ENCODE results near the gene CNP. TPM values are rescaled to one million over a fixed set of nuclear protein-coding genes. Genes with fewer than 3 reads are reported as not detected.

CNP gene
- total RNA-seq, 1 experiment from 2014 or later: 51.2 TPM

DNA sequence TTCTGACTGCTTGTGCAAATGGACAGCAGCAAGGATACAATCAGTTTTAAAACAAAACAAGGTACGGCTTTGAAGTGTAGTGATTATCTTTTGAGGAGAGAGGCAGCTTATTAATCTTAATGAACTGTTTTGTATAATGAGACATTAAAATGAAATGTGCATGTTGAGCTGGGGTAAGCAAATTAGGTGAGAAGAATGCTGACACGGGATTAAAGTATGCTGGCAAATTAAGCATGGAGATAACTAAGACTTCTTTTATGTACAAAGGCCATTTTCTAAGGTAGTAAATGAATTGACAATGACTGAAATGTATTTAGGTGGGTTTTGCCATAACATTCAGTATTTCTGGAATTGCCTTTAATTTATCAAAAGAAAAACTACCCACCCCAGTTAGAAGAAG lies 31.9 kb downstream of the CNP start:
- H3K36me3 ChIP-seq (ENCODE audit: control insufficient read depth in 1 of 2, insufficient read depth in 2 of 2, low read length in 2 of 2): peaks cover 38 to 50% of the 10 kb centered on the region in 2 experiments
- no TSS peak for BruUV-seq (replicated peaks)
- peaks cover 20 to 40% of the 10 kb centered on the region in 2 experiments for H3K4me1 ChIP-seq (ENCODE audit: control insufficient read depth in 1 of 2, insufficient read depth in 2 of 2, low read length in 2 of 2)
- H3K79me2 ChIP-seq (ENCODE audit: insufficient read depth, low read length): peaks cover 52% of the 10 kb centered on the region
- intact Hi-C loops (cut with micrococcal nuclease): no loop called here
- no peak overlapping the region for H3K27ac ChIP-seq (ENCODE audit: low read depth, low read length)
- no peak overlapping the region for H3K9ac ChIP-seq (ENCODE audit: low read length)
- H3K9me2 ChIP-seq (ENCODE audit: insufficient read depth): no peaks in the 10 kb centered on the region
- H3K4me3 ChIP-seq (replicated peaks in 1 of 2; ENCODE audit: low read depth in 1 of 2, low read length in 2 of 2): no peak overlapping the region
- peaks cover 30% of the 10 kb centered on the region; the same call in 1 of the 2 replicates for H4K20me1 ChIP-seq (ENCODE audit: insufficient read depth)
- no peaks in the 10 kb centered on the region for H3K9me3 ChIP-seq (ENCODE audit: control insufficient read depth in 1 of 2, insufficient read depth in 1 of 2, low read depth in 1 of 2, low read length in 2 of 2)
- RAD21 ChIA-PET (ENCODE audit: low non-redundant PET in 1 of 2, low total read pairs in 2 of 2, uncharacterized antibody in 2 of 2, unreplicated experiment in 2 of 2): no interaction called here
- ATAC-seq: no peak
- no peak overlapping the region for H2AFZ ChIP-seq (ENCODE audit: low read depth, low read length, poor library complexity, severe bottlenecking)
- no peak for DNase-seq (ENCODE audit: low read depth, low spot score)
- POLR2A ChIA-PET: interaction anchor here (1.1 kb wide), 1 partner anchor 425 kb away, joined by 3 read pairs; the partner anchor contains the start of gene CAVIN1
- H3K4me2 ChIP-seq (ENCODE audit: low read length): no peak overlapping the region
- H3K27me3 ChIP-seq (ENCODE audit: insufficient read depth, low read length): no peaks in the 10 kb centered on the region
- TF ChIP-seq CEBPB (IDR thresholded peaks at IDR 0.05; ENCODE audit: low read depth) (no peak), EZH2 (IDR thresholded peaks at IDR 0.05) (no peak), RAD21 (IDR thresholded peaks at IDR 0.05; ENCODE audit: low read depth) (no peak), YY1 (IDR thresholded peaks at IDR 0.05; ENCODE audit: extremely low read depth, insufficient replicate concordance, low read depth, low read length) (no peak), SRF (IDR thresholded peaks at IDR 0.05; ENCODE audit: low read depth) (no peak), EZH2phosphoT487 (IDR thresholded peaks at IDR 0.05; ENCODE audit: borderline replicate concordance) (no peak), JUND (IDR thresholded peaks at IDR 0.05) (no peak), SP1 (IDR thresholded peaks at IDR 0.05; ENCODE audit: low read depth) (no peak), FOSL1 (IDR thresholded peaks at IDR 0.05; ENCODE audit: low read depth) (no peak), EGR1 (IDR thresholded peaks at IDR 0.05; ENCODE audit: low read depth) (no peak), POLR2AphosphoS5 (IDR thresholded peaks at IDR 0.05; ENCODE audit: low read depth, low read length) (no peak), SIN3A (IDR thresholded peaks at IDR 0.05; ENCODE audit: low read depth) (no peak), TCF7L2 (IDR thresholded peaks at IDR 0.05; ENCODE audit: borderline replicate concordance, extremely low read depth, insufficient read depth, insufficient read length) (no peak), ZNF274 (IDR thresholded peaks at IDR 0.05; ENCODE audit: low read depth, low read length) (no peak), POLR2A (IDR thresholded peaks at IDR 0.05; ENCODE audit: borderline replicate concordance, extremely low read depth, insufficient read depth, insufficient read length) (no peak)
- TF ChIP-seq, protein P1, sequence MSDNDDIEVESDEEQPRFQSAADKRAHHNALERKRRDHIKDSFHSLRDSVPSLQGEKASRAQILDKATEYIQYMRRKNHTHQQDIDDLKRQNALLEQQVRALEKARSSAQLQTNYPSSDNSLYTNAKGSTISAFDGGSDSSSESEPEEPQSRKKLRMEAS (IDR thresholded peaks at IDR 0.05): no peak
- TF ChIP-seq, protein P2, sequence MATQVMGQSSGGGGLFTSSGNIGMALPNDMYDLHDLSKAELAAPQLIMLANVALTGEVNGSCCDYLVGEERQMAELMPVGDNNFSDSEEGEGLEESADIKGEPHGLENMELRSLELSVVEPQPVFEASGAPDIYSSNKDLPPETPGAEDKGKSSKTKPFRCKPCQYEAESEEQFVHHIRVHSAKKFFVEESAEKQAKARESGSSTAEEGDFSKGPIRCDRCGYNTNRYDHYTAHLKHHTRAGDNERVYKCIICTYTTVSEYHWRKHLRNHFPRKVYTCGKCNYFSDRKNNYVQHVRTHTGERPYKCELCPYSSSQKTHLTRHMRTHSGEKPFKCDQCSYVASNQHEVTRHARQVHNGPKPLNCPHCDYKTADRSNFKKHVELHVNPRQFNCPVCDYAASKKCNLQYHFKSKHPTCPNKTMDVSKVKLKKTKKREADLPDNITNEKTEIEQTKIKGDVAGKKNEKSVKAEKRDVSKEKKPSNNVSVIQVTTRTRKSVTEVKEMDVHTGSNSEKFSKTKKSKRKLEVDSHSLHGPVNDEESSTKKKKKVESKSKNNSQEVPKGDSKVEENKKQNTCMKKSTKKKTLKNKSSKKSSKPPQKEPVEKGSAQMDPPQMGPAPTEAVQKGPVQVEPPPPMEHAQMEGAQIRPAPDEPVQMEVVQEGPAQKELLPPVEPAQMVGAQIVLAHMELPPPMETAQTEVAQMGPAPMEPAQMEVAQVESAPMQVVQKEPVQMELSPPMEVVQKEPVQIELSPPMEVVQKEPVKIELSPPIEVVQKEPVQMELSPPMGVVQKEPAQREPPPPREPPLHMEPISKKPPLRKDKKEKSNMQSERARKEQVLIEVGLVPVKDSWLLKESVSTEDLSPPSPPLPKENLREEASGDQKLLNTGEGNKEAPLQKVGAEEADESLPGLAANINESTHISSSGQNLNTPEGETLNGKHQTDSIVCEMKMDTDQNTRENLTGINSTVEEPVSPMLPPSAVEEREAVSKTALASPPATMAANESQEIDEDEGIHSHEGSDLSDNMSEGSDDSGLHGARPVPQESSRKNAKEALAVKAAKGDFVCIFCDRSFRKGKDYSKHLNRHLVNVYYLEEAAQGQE (IDR thresholded peaks at IDR 0.05; ENCODE audit: low read depth): no peak
- TF ChIP-seq, protein P3, sequence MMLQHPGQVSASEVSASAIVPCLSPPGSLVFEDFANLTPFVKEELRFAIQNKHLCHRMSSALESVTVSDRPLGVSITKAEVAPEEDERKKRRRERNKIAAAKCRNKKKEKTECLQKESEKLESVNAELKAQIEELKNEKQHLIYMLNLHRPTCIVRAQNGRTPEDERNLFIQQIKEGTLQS (IDR thresholded peaks at IDR 0.05): no peak
- TF ChIP-seq, protein P4, sequence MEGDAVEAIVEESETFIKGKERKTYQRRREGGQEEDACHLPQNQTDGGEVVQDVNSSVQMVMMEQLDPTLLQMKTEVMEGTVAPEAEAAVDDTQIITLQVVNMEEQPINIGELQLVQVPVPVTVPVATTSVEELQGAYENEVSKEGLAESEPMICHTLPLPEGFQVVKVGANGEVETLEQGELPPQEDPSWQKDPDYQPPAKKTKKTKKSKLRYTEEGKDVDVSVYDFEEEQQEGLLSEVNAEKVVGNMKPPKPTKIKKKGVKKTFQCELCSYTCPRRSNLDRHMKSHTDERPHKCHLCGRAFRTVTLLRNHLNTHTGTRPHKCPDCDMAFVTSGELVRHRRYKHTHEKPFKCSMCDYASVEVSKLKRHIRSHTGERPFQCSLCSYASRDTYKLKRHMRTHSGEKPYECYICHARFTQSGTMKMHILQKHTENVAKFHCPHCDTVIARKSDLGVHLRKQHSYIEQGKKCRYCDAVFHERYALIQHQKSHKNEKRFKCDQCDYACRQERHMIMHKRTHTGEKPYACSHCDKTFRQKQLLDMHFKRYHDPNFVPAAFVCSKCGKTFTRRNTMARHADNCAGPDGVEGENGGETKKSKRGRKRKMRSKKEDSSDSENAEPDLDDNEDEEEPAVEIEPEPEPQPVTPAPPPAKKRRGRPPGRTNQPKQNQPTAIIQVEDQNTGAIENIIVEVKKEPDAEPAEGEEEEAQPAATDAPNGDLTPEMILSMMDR (IDR thresholded peaks at IDR 0.05 in 2 of 3, conservative IDR thresholded peaks at IDR 0.05 in 1 of 3; ENCODE audit: borderline replicate concordance in 1 of 3, insufficient read depth in 1 of 3, low read depth in 2 of 3, low read length in 2 of 3): no peak
- TF ChIP-seq, protein P5, sequence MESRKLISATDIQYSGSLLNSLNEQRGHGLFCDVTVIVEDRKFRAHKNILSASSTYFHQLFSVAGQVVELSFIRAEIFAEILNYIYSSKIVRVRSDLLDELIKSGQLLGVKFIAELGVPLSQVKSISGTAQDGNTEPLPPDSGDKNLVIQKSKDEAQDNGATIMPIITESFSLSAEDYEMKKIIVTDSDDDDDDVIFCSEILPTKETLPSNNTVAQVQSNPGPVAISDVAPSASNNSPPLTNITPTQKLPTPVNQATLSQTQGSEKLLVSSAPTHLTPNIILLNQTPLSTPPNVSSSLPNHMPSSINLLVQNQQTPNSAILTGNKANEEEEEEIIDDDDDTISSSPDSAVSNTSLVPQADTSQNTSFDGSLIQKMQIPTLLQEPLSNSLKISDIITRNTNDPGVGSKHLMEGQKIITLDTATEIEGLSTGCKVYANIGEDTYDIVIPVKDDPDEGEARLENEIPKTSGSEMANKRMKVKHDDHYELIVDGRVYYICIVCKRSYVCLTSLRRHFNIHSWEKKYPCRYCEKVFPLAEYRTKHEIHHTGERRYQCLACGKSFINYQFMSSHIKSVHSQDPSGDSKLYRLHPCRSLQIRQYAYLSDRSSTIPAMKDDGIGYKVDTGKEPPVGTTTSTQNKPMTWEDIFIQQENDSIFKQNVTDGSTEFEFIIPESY (IDR thresholded peaks at IDR 0.05; ENCODE audit: extremely low read depth, insufficient replicate concordance, low read length): no peak
- CTCF ChIA-PET: no interaction called here
